Measurements from ENCODE around the gene TRAPPC10.

Gene TRAPPC10

GRCh38 chr21:44005071-44005470 lies 7.0 kb upstream of the TRAPPC10 start:
- no peak for TF ChIP-seq CTCF (IDR thresholded peaks at IDR 0.05; ENCODE audit: insufficient read depth, missing control alignments)
- FAIRE-seq: no peak
- DNase-seq (ENCODE audit: insufficient read length, low spot score): no peak

- DNase-seq (ENCODE audit: insufficient read length, low spot score) (no peak), FAIRE-seq (no peak)
- no peak for TF ChIP-seq CTCF (IDR thresholded peaks at IDR 0.05; ENCODE audit: insufficient read depth, missing control alignments)
Measured at GRCh38 chr21:44005593-44005992, 6.5 kb upstream of the TRAPPC10 start.

DNA sequence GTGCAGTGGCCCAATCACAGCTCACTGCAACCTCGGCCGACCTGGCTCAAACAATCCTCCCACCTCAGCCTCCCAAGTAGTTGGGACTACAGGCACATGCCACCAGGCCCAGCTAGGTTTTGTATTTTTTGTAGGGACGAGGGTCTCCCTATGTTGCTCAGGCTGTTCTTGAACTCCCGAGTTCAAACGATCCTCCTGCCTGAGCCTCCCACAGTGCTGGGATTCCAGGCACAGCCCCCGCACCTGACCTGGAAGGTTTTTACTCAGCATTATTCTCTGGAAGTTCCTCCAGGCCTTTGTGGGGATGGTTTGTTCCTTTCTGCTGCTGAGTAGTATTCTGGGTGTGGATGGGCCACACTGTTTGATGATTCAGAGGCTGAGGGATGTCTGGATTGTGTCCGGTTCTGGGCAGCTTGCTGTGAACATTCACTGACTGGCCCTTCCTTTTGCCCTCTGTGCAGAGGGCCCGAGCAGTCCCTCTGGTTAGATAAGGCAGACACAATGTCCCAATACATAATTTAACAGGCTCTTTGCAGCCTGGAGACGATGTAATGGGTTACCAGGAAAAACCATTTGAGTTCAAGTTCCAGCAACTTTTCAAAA lies 6.0 kb upstream of the TRAPPC10 start:
- FAIRE-seq (no peak), DNase-seq (ENCODE audit: insufficient read length, low spot score) (no peak)
- no peak for TF ChIP-seq CTCF (IDR thresholded peaks at IDR 0.05; ENCODE audit: insufficient read depth, missing control alignments)

- TF ChIP-seq CTCF (IDR thresholded peaks at IDR 0.05; ENCODE audit: insufficient read depth, missing control alignments): no peak
- DNase-seq (ENCODE audit: insufficient read length, low spot score): no peak
- FAIRE-seq: no peak
Measured at GRCh38 chr21:44006656-44007055, 5.5 kb upstream of the TRAPPC10 start.

GRCh38 chr21:44010429-44010828 lies 1.7 kb upstream of the TRAPPC10 start:
- FAIRE-seq (no peak), DNase-seq (ENCODE audit: insufficient read length, low spot score) (no peak)
- no peak for TF ChIP-seq CTCF (IDR thresholded peaks at IDR 0.05; ENCODE audit: insufficient read depth, missing control alignments)

GRCh38 chr21:44011123-44011522 lies 986 bp upstream of the TRAPPC10 start:
- no peak for DNase-seq (ENCODE audit: insufficient read length, low spot score)

More at GRCh38 chr21:44011123-44011522, 986 bp upstream of the TRAPPC10 start:
- TF ChIP-seq CTCF (IDR thresholded peaks at IDR 0.05; ENCODE audit: insufficient read depth, missing control alignments): no peak
- FAIRE-seq: no peak
